OCI-LY3 (cell line): ENCODE measurements around the gene CACNA2D3.

Experiments used
- EZH2phosphoT487 ChIP-seq: fragments of 200-600 bp; shearing (Covaris generic); IDR thresholded peaks from 2 replicates; pipeline ENCODE4 v1.6.1; 2018; ENCODE audit warnings: antibody characterized with exemption, mixed run types, low read depth
- TF ChIP-seq, protein P1 (sequence below): fragments of 200-600, 300-600 bp; sonication (generic); IDR thresholded peaks from 2 replicates; pipeline ENCODE4 v1.5.1; 2014; ENCODE audit warnings: antibody characterized with exemption, low read length, low read depth

DNA sequence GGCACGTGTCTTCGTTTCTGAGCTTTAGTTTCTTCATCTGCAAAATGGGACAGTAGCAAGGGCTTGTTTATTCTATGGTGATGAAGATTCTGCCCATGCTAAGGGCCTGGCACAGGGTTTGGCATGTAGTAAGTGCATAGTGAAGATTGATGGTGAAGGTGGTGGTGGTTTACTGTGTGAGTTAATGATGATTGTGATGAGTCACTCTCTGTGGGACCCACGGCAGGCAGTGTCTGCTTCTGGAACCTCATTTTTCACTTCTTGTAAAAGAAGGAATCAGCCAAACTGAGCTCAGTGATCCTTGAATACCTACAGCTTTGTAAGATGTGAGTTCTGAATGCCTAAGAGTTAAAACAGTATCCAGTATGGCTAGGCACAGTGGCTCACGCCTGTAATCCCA, 891.7 kb downstream of the CACNA2D3 start:
- TF ChIP-seq, protein P1, sequence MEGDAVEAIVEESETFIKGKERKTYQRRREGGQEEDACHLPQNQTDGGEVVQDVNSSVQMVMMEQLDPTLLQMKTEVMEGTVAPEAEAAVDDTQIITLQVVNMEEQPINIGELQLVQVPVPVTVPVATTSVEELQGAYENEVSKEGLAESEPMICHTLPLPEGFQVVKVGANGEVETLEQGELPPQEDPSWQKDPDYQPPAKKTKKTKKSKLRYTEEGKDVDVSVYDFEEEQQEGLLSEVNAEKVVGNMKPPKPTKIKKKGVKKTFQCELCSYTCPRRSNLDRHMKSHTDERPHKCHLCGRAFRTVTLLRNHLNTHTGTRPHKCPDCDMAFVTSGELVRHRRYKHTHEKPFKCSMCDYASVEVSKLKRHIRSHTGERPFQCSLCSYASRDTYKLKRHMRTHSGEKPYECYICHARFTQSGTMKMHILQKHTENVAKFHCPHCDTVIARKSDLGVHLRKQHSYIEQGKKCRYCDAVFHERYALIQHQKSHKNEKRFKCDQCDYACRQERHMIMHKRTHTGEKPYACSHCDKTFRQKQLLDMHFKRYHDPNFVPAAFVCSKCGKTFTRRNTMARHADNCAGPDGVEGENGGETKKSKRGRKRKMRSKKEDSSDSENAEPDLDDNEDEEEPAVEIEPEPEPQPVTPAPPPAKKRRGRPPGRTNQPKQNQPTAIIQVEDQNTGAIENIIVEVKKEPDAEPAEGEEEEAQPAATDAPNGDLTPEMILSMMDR: no peak
- TF ChIP-seq EZH2phosphoT487: no peak
